Retinal pigment epithelial cell (primary cell): ENCODE data around the gene SYNDIG1L.

Experiments
- DNase-seq: peaks from one replicate; pipeline ENCODE4 v3.0.0-alpha.2; 2010; ENCODE audit warnings: low read depth
- H3K4me3 ChIP-seq: 2 replicates; pipeline ENCODE4 v1.5.1; 2011; ENCODE audit warnings: mild to moderate bottlenecking, low read length, control low read depth, moderate library complexity
- CTCF ChIP-seq: conservative IDR thresholded peaks from 2 replicates; pipeline ENCODE4 v1.5.1; 2011; ENCODE audit warnings: low read depth, low read length, control low read depth, inconsistent platforms

Gene SYNDIG1L

GRCh38 chr14:74358176-74358829 is 67.7 kb downstream of the SYNDIG1L start:
- TF ChIP-seq CTCF = no peak
- DNase-seq = no peak
- no peak overlapping the region for H3K4me3 ChIP-seq

- H3K4me3 ChIP-seq = no peak overlapping the region
- no peak for TF ChIP-seq CTCF
- no peak for DNase-seq
Measured at GRCh38 chr14:74357585-74357984, 68.4 kb downstream of the SYNDIG1L start.

GRCh38 chr14:74356892-74357575 is 69.0 kb downstream of the SYNDIG1L start:
- TF ChIP-seq CTCF = no peak
- DNase-seq = no peak
- H3K4me3 ChIP-seq = no peak overlapping the region
